HS-27A (cell line): ENCODE data around the gene NXN.
"Not testable (repeated sequence)": the region's sequence is repeated elsewhere in the genome, so short reads cannot be mapped to it uniquely, and the experiment has no call there.

Source experiments
- DNase-seq: peaks from one replicate; pipeline ENCODE4 v3.0.0-alpha.2; 2012; ENCODE audit warnings: low read depth, missing footprints

Gene NXN

GRCh38 chr17:829614-830013 lies 150.0 kb downstream of the NXN start:
- DNase-seq, result not testable (repeated sequence)

- DNase-seq, result no peak
These were observed 150.8 kb downstream of the NXN start for GRCh38 chr17:828761-829160.

- DNase-seq, result no peak
These were observed 152.8 kb downstream of the NXN start for GRCh38 chr17:826778-827177.

- DNase-seq, result no peak
These were observed 154.4 kb downstream of the NXN start for GRCh38 chr17:825216-825615.

- no peak for DNase-seq
These were observed 155.2 kb downstream of the NXN start for GRCh38 chr17:824378-824777.

- no peak for DNase-seq
These were observed 156.1 kb downstream of the NXN start for GRCh38 chr17:823501-823902.

GRCh38 chr17:819251-819650 lies 160.3 kb downstream of the NXN start:
- DNase-seq, result no peak

- DNase-seq, result no peak
These were observed 165.2 kb downstream of the NXN start for GRCh38 chr17:814371-814770.

GRCh38 chr17:812638-813204 lies 166.9 kb downstream of the NXN start:
- DNase-seq, result no peak

- DNase-seq, result no peak
These were observed 168.4 kb downstream of the NXN start for GRCh38 chr17:811051-811784.

- DNase-seq, result no peak
These were observed 171.9 kb downstream of the NXN start for GRCh38 chr17:807523-808294.

GRCh38 chr17:806781-807522 lies 172.6 kb downstream of the NXN start:
- no peak for DNase-seq

GRCh38 chr17:806346-806745 lies 173.2 kb downstream of the NXN start:
- DNase-seq, result no peak

- DNase-seq, result not testable (repeated sequence)
These were observed 173.7 kb downstream of the NXN start for GRCh38 chr17:805886-806285.

GRCh38 chr17:804541-805435 lies 174.8 kb downstream of the NXN start:
- DNase-seq, result no peak

GRCh38 chr17:802901-803881 lies 176.4 kb downstream of the NXN start:
- no peak for DNase-seq

- no peak for DNase-seq
These were observed 177.1 kb downstream of the NXN start for GRCh38 chr17:802481-802880.

- DNase-seq, result no peak
These were observed 177.9 kb downstream of the NXN start for GRCh38 chr17:801660-802059.

- DNase-seq, result no peak
These were observed 178.9 kb downstream of the NXN start for GRCh38 chr17:800446-801242.
